Measurements from ENCODE around the gene EVPL.

The EVPL gene

DNA sequence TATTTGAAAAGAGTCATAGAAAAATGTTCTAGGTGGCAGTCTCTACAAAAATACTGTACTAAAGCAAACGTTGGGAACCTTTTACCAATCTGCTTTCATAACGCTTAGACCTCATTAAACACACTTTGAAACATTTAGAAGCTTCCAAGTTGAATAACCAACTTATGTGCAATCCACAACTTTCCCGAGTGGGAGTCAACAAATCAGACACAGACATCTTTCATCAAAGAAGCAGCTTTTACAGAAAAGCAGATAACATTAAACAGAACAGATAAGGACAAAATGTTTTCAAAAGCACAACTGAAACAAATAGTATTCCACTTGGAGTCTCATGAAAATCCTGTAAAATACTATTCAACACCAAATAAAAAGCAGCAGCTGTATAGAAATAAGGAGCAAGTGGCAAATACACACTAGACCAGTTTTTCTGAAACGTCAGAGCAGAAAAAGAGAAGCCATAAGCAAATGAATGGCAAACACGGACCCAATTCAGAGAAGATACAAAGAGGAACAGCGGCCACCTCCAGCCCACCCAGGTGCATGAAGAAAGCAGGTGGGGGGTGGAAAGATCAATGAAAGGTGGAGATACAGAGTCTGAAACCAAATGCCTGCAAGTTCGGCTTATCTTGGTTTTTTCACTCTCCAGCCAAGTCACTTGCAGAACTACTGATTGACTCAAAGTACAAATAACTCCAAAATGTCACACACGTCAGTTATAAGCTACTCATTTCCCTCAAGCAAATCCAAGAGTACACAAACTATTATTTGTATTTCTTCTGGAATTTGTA is 67.9 kb downstream of the EVPL start:
- DNase-seq, result no peak
